Keratinocyte (primary cell): ENCODE results near the gene EDC4. TPM values are rescaled to one million over a fixed set of nuclear protein-coding genes. Genes with fewer than 3 reads are reported as not detected.

Experiments used
- DNase-seq: peaks from one replicate; pipeline ENCODE4 v3.0.0-alpha.2; 2011; ENCODE audit warnings: low read depth, missing footprints, low spot score
- FAIRE-seq: peaks from 2 replicates; lab custom pipeline; 2011; peaks lifted over from hg19 to GRCh38; lab: Jason Lieb, UNC
- H2AFZ ChIP-seq: 2 replicates; pipeline ENCODE4 v1.6.0; 2012; ENCODE audit warnings: low read length, control low read depth, inconsistent platforms; ENCODE audit not compliant: control insufficient read depth
- H3K27ac ChIP-seq: 2 replicates; pipeline ENCODE4 v1.5.1; 2011; ENCODE audit warnings: low read length; ENCODE audit not compliant: control insufficient read depth, insufficient read depth
- H3K27me3 ChIP-seq: 3 replicates; pipeline ENCODE4 v1.6.0; 2011; ENCODE audit warnings: low read length; ENCODE audit not compliant: control insufficient read depth, insufficient read depth; ENCODE audit errors: extremely low read depth
- H3K36me3 ChIP-seq, 2 experiments: 2 replicates in 1 of 2; 3 replicates in 1 of 2; pipeline ENCODE4 v1.5.1; 2011; ENCODE audit warnings: low read length in 2 of 2, mild to moderate bottlenecking in 1 of 2; ENCODE audit not compliant: control insufficient read depth in 2 of 2, insufficient read depth in 2 of 2; ENCODE audit errors: extremely low read depth in 1 of 2
- H3K4me1 ChIP-seq: 3 replicates; pipeline ENCODE4 v1.5.1; 2011; ENCODE audit warnings: low read length; ENCODE audit not compliant: control insufficient read depth, insufficient read depth; ENCODE audit errors: extremely low read depth
- H3K4me2 ChIP-seq: 3 replicates; pipeline ENCODE4 v1.6.0; 2011; ENCODE audit warnings: low read depth, low read length; ENCODE audit not compliant: control insufficient read depth, insufficient read depth; ENCODE audit errors: extremely low read depth
- H3K4me3 ChIP-seq, 3 experiments: fragments of 200-600 bp in 1 of 3; sonication (generic) in 1 of 3; 2 replicates in 2 of 3; 3 replicates in 1 of 3; pipeline ENCODE4 v1.5.1; 2011 to 2016; ENCODE audit warnings: low read length in 3 of 3, mild to moderate bottlenecking in 3 of 3, control low read depth in 2 of 3, inconsistent platforms in 1 of 3, low read depth in 1 of 3, mixed read lengths in 1 of 3, mixed run types in 1 of 3, moderate library complexity in 1 of 3; ENCODE audit not compliant: control insufficient read depth in 2 of 3, insufficient read depth in 2 of 3; ENCODE audit errors: extremely low read depth in 1 of 3
- H3K79me2 ChIP-seq: 2 replicates; pipeline ENCODE4 v1.6.0; 2012; ENCODE audit warnings: low read length; ENCODE audit not compliant: control insufficient read depth, insufficient read depth
- H3K9ac ChIP-seq: 3 replicates; pipeline ENCODE4 v1.6.0; 2011; ENCODE audit warnings: low read length; ENCODE audit not compliant: control insufficient read depth, insufficient read depth; ENCODE audit errors: extremely low read depth
- H3K9me1 ChIP-seq: 3 replicates; pipeline ENCODE4 v1.6.0; 2011; ENCODE audit warnings: low read length; ENCODE audit not compliant: control insufficient read depth, insufficient read depth; ENCODE audit errors: extremely low read depth
- H3K9me3 ChIP-seq: 2 replicates; pipeline ENCODE4 v1.5.1; 2012; ENCODE audit warnings: low read depth, low read length; ENCODE audit not compliant: control insufficient read depth
- H4K20me1 ChIP-seq: 3 replicates; pipeline ENCODE4 v1.6.0; 2011; ENCODE audit warnings: low read length; ENCODE audit not compliant: control insufficient read depth, insufficient read depth; ENCODE audit errors: extremely low read depth
- EZH2 ChIP-seq: IDR thresholded peaks from one replicate; pipeline ENCODE4 v1.6.1; 2012; ENCODE audit warnings: inconsistent platforms, mild to moderate bottlenecking, low read length, moderate library complexity
- dilution Hi-C: fragments of 300-500 bp; cut with MboI; formaldehyde crosslinking; loops from one replicate; pipeline ENCODE4 v1.7.0; 2020; ENCODE audit warnings: low sequenced_read_pairs; ENCODE audit not compliant: extremely low pct_ligation_motif_present
- polyA plus RNA-seq, 5 experiments: library from polyadenylated mRNA; depleted of rRNA in 3 of 5; stranded (reverse) in 3 of 5; stranded (forward) in 1 of 5; unstranded in 1 of 5; fragments of >200 nt; gene quantifications; 1 replicate in 1 of 5; 2 replicates in 3 of 5; 3 replicates in 1 of 5; pipeline versions ENCODE4 v1.2.1 to v1.2.3, GENCODE V29; 2011 to 2012; ENCODE audit warnings: missing spikeins in 2 of 5, low read depth in 1 of 5, low replicate concordance in 1 of 5
- TF ChIP-seq, protein P1 (sequence below), 3 experiments: IDR thresholded peaks in 1 of 3; conservative IDR thresholded peaks in 1 of 3; optimal IDR thresholded peaks in 1 of 3; 2 replicates in 2 of 3; 3 replicates in 1 of 3; pipeline versions ENCODE3 to v1.5.1; 2011; ENCODE audit warnings: low read length in 3 of 3, mild to moderate bottlenecking in 3 of 3, moderate library complexity in 2 of 3, control low read depth in 1 of 3, inconsistent platforms in 1 of 3; ENCODE audit not compliant: insufficient read depth in 2 of 3; ENCODE audit errors: extremely low read depth in 1 of 3

Gene EDC4
- polyA plus RNA-seq, 1 donor (not counting 4 experiments of a cell fraction or from before 2014, with no cell fraction given), result 16.7 TPM

GRCh38 chr16:67897231-67897630 is 24.4 kb downstream of the EDC4 start:
- no peaks in the 10 kb centered on the region for H3K27me3 ChIP-seq
- FAIRE-seq, result no peak
- no peak overlapping the region for H3K4me2 ChIP-seq
- peaks cover 0 to 5% of the 10 kb centered on the region in 2 experiments for H3K36me3 ChIP-seq
- no peaks in the 10 kb centered on the region for H3K9me3 ChIP-seq
- no peak overlapping the region for H3K4me3 ChIP-seq
- H4K20me1 ChIP-seq, result no peaks in the 10 kb centered on the region
- H3K4me1 ChIP-seq, result peaks cover 13% of the 10 kb centered on the region
- dilution Hi-C loops, result no loop called here
- no peak overlapping the region for H2AFZ ChIP-seq
- no peak overlapping the region for H3K9ac ChIP-seq
- no peak overlapping the region for H3K27ac ChIP-seq
- peaks cover 44% of the 10 kb centered on the region for H3K79me2 ChIP-seq
- no peaks in the 10 kb centered on the region for H3K9me1 ChIP-seq
- TF ChIP-seq, protein P1, sequence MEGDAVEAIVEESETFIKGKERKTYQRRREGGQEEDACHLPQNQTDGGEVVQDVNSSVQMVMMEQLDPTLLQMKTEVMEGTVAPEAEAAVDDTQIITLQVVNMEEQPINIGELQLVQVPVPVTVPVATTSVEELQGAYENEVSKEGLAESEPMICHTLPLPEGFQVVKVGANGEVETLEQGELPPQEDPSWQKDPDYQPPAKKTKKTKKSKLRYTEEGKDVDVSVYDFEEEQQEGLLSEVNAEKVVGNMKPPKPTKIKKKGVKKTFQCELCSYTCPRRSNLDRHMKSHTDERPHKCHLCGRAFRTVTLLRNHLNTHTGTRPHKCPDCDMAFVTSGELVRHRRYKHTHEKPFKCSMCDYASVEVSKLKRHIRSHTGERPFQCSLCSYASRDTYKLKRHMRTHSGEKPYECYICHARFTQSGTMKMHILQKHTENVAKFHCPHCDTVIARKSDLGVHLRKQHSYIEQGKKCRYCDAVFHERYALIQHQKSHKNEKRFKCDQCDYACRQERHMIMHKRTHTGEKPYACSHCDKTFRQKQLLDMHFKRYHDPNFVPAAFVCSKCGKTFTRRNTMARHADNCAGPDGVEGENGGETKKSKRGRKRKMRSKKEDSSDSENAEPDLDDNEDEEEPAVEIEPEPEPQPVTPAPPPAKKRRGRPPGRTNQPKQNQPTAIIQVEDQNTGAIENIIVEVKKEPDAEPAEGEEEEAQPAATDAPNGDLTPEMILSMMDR (optimal IDR thresholded peaks at IDR 0.05 in 1 of 3, IDR thresholded peaks at IDR 0.05 in 1 of 3, conservative IDR thresholded peaks at IDR 0.05 in 1 of 3; ENCODE audit: extremely low read depth in 1 of 3, insufficient read depth in 2 of 3, low read length in 3 of 3), result no peak
- no peak for TF ChIP-seq EZH2
- DNase-seq, result no peak

DNA sequence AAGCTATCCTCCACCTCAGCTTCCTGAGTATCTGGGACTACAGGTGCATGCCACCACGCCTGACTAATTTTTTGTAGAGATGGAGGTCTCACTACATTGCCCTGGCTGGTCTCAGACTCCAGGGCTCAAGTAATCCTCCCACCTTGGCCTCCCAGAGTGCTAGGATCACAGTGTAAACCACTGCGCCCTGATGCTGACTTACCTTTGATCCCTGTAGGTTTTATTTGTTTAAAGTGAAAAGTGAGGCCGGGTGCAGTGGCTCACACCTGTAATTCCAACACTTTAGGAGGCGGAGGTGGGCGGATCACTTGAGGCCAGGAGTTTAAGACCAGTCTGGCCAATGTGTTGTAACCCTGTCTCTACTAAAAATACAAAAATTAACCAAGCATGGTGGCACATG is 28.9 kb downstream of the EDC4 start:
- Histone ChIP-seq H3K9ac (no peak overlapping the region), H3K4me2 (no peak overlapping the region), H3K4me1 (no peaks in the 10 kb centered on the region), H4K20me1 (no peaks in the 10 kb centered on the region), H2AFZ (no peak overlapping the region), H3K27ac (no peak overlapping the region), H3K27me3 (no peaks in the 10 kb centered on the region), H3K9me3 (no peaks in the 10 kb centered on the region), H3K9me1 (no peaks in the 10 kb centered on the region), H3K4me3 (no peak overlapping the region), H3K36me3 (peaks cover 0 to 10% of the 10 kb centered on the region in 2 experiments), H3K79me2 (peaks cover 21% of the 10 kb centered on the region)
- TF ChIP-seq EZH2, result no peak
- TF ChIP-seq, protein P1 (optimal IDR thresholded peaks at IDR 0.05 in 1 of 3, IDR thresholded peaks at IDR 0.05 in 1 of 3, conservative IDR thresholded peaks at IDR 0.05 in 1 of 3; ENCODE audit: extremely low read depth in 1 of 3, insufficient read depth in 2 of 3, low read length in 3 of 3), result no peak
- no peak for DNase-seq
- no peak for FAIRE-seq
- dilution Hi-C loops, result no loop called here
